Liver (tissue), 3 donors: Measurements from ENCODE around the gene RBMS3.

ENCODE experiments used
- CTCF ChIP-seq: fragments of 150-350 bp; IDR thresholded peaks from 2 replicates; pipeline ENCODE4 v1.5.1; 2017; ENCODE audit warnings: improper control_type of control experiment, low read depth, low read length; ENCODE audit not compliant: missing input control
- GABPA ChIP-seq, 2 donors: IDR thresholded peaks in 1 of 2; conservative IDR thresholded peaks in 1 of 2; 2 replicates each; pipeline ENCODE4 v1.6.1; 2016; ENCODE audit warnings: antibody characterized with exemption in 2 of 2, mild to moderate bottlenecking in 1 of 2, moderate library complexity in 1 of 2
- HNF4A ChIP-seq, 2 donors: conservative IDR thresholded peaks; 2 replicates each; pipeline ENCODE4 v1.6.1; 2016; ENCODE audit warnings: antibody characterized with exemption in 2 of 2, mild to moderate bottlenecking in 2 of 2
- MAX ChIP-seq: IDR thresholded peaks from 2 replicates; pipeline ENCODE4 v1.6.1; 2016; ENCODE audit warnings: antibody characterized with exemption
- REST ChIP-seq: IDR thresholded peaks from 2 replicates; pipeline ENCODE4 v1.6.1; 2016; ENCODE audit warnings: antibody characterized with exemption, mild to moderate bottlenecking
- RXRA ChIP-seq, 2 donors: IDR thresholded peaks; 2 replicates each; pipeline ENCODE4 v1.6.1; 2017 to 2018; ENCODE audit warnings: antibody characterized with exemption in 2 of 2, mild to moderate bottlenecking in 1 of 2
- TAF1 ChIP-seq: conservative IDR thresholded peaks from 2 replicates; pipeline ENCODE4 v1.6.1; 2016; ENCODE audit warnings: antibody characterized with exemption, mild to moderate bottlenecking
- ZBTB33 ChIP-seq: IDR thresholded peaks from 2 replicates; pipeline ENCODE4 v1.6.1; 2016; ENCODE audit warnings: antibody characterized with exemption
- donor health status: healthy.
- donor health status: healthy.

GRCh38 chr3:29398787-29399186 lies 117.9 kb downstream of the RBMS3 start:
- TF ChIP-seq CTCF: no peak
- no peak for TF ChIP-seq REST
- no peak for TF ChIP-seq HNF4A (conservative IDR thresholded peaks at IDR 0.05)
- TF ChIP-seq ZBTB33: no peak
- TF ChIP-seq MAX: no peak
- no peak for TF ChIP-seq RXRA (IDR thresholded peaks at IDR 0.05)
- no peak for TF ChIP-seq GABPA (IDR thresholded peaks at IDR 0.05 in 1 of 2, conservative IDR thresholded peaks at IDR 0.05 in 1 of 2)
- TF ChIP-seq TAF1: no peak
